AG10803 (cell line): ENCODE results near the gene ASB2.

Experiments used
- DNase-seq: peaks from one replicate; pipeline ENCODE4 v3.0.0; 2010; ENCODE audit warnings: low read depth
- H3K4me3 ChIP-seq: 2 replicates; pipeline ENCODE4 v1.5.1; 2011; ENCODE audit warnings: mild to moderate bottlenecking, low read length, control low read depth
- TF ChIP-seq, protein P1 (sequence below): conservative IDR thresholded peaks from 2 replicates; pipeline ENCODE4 v1.5.1; 2011; ENCODE audit warnings: mild to moderate bottlenecking, low read length, control low read depth, inconsistent platforms

ASB2 gene

DNA sequence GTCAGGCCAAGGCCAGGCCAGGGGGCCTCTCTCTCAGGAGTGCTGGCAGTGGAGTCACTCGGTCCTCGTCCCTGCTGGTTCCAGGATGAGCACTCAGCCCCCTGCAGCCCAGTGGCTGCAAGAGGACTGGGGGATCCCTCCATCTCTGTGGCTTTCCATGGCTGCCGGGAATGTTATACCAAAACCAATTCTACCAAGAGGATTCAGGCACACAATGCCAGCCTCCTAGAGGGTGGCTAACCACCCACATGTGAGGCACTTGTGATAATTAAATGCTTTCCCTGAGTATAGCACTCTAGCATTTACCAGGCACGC, 21.9 kb downstream of the ASB2 start:
- no peak overlapping the region for H3K4me3 ChIP-seq
- TF ChIP-seq, protein P1, sequence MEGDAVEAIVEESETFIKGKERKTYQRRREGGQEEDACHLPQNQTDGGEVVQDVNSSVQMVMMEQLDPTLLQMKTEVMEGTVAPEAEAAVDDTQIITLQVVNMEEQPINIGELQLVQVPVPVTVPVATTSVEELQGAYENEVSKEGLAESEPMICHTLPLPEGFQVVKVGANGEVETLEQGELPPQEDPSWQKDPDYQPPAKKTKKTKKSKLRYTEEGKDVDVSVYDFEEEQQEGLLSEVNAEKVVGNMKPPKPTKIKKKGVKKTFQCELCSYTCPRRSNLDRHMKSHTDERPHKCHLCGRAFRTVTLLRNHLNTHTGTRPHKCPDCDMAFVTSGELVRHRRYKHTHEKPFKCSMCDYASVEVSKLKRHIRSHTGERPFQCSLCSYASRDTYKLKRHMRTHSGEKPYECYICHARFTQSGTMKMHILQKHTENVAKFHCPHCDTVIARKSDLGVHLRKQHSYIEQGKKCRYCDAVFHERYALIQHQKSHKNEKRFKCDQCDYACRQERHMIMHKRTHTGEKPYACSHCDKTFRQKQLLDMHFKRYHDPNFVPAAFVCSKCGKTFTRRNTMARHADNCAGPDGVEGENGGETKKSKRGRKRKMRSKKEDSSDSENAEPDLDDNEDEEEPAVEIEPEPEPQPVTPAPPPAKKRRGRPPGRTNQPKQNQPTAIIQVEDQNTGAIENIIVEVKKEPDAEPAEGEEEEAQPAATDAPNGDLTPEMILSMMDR, result no peak
- DNase-seq, result no peak

DNA sequence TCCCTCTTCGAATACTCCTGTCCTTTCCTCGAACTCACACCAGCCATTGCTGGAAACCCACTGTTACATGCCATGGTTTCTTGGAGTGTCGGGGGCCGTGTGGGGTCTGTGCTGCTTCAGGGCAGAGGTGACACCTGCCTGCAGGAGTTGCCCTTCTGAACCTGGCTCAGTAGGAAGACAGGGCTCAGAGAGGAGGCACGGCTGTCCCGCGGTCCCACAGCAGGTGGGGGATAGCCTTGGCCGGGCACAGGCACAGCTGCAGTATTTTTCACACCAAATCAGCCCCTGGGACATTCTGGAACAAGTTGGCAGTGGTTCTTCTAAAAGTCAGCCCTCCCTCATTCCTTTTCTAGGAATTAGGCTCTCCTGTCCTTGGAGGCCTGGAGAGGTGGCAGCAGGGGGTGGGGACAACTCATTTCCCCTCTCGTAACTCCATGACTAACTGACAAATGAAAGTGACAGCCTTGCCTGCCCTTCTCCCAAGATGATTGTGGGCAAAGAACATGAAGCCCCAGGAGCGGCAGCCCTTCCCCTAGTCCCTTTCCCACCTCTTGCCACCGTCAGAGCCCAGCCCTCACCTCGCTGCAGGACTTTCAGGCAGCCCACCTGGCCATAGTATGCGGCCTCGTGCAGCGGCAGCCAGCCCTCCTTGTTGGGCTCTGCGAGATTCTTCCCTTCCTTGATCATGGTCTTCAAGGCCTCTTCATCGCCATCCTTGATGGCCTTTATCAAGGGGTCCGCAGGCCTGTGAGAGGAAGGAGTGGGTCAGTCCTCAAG, 22.4 kb downstream of the ASB2 start:
- no peak overlapping the region for H3K4me3 ChIP-seq
- TF ChIP-seq, protein P1, result no peak
- DNase-seq, result no peak

DNA sequence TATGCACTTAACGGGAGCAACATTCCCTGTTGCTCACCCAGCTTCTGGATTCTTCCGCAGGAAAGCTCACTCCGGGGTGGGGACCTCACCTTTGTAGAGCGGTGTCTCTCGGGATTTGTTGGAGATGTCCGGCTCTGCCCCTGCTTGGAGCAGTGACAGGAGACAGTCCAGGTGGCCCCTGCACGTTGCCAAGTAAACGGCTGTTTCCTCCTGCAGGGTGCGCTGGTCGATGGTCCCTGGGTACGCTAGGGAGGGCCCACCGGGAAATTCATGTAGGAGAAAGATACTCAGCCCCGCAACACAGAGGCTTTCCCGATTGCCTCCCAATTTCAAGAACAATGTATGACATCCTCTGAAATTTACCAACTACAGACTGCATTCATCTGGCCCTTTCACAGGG, 23.1 kb downstream of the ASB2 start:
- no peak overlapping the region for H3K4me3 ChIP-seq
- DNase-seq, result no peak
- TF ChIP-seq, protein P1, result no peak

DNA sequence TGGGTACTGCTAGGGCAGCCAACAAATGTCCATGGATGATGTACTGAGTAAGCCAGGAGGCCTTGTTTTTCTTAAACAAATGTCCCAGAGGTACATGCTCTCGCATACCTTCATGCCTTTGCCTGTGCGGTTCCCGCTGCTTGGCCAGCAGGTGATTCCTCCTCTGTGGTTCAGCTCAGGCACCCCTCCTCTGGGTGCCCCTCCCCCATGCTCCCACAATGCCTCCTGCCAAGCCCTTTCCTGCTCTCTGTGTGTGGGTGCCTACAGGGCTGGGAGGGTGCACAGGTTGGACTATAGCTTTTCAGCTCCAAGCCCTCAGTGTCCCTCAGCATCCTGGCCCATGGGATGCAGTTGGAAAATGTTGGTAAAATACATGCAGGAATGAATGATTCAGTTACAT, 23.5 kb downstream of the ASB2 start:
- no peak overlapping the region for H3K4me3 ChIP-seq
- no peak for DNase-seq
- TF ChIP-seq, protein P1, result no peak

DNA sequence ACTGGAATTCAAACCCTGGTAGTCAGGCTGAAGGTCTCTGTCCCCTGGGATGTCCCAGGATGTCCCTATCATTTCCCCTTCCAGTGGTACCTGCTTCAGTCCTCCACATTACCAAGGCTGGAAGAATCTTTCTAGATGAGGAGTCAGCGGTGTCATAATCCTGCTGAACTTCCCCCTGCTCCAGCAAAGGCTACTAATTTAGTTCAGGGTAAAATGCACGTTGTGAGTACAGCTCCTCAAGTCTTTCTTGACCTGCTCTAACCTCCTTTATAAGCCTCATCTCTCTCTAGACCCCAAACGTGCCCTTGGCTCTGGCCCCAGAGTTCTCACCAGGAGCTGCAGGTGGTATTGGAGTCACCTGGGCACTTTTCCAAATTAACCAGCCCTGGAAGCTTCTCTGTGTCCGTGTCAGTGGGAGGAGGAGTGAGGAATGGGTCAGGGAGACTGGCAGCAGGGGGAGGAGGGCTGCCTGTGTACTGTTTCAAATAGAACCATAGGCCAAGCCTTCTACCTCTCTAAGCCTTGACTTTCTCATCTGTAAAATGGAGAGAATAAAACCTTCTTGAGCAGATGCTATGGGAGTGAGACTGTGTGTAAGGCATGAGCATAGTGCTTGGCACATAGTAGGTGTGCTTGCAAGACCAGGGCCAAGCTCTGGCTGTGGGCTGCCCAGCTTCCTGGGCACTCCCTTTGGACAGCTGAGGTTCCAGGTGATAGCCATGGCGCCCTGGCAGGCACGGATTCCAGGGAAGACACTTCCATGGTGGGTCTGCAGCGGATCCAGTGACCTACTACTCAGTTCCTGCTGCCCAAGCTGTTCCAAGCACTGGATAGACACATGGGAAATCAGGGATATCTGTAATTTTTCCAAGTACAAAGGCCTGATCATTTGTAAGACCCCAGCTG, 24.5 kb downstream of the ASB2 start:
- H3K4me3 ChIP-seq, result no peak overlapping the region
- TF ChIP-seq, protein P1, result no peak
- no peak for DNase-seq

DNA sequence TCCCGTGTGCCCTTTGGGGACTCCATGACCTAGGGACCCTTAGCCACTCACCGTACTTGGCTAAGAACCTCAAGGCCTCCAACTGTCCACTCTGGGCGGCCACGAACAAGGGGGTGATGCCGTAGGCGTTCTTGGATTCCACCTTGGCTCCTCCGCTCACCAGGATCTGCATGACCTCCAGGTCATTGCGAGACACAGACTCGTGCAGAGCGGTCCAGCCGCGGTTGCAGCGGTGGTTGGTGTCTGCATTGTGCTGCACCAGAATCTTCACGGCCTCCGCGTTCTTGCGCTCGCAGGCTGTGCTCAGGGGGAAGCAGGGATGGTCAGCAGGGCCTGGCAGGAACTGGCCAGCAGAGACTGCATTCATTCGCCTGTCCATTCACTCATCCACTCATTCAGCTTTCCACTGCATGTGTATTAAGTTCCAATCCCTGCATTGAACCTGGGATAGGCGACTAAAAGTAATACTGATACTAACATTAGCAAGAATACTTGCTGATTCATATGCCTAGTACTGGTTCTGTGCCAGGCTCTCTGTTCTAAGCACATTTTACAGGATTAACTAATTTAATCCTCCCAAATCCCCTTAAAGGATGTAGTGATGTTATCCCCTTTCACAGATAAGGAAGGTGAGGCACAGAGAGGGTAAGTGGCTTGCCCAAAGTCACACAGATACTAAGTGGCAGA, 25.3 kb downstream of the ASB2 start:
- H3K4me3 ChIP-seq, result no peak overlapping the region
- no peak for DNase-seq
- TF ChIP-seq, protein P1, result no peak
